SH-SY5Y (cell line): Measurements from ENCODE around the gene INHBE.

Source experiments
- GATA2 ChIP-seq: IDR thresholded peaks from 2 replicates; pipeline ENCODE4 v1.6.1; 2011; ENCODE audit warnings: mild to moderate bottlenecking, low read depth, low read length
- GATA3 ChIP-seq: IDR thresholded peaks from 2 replicates; pipeline ENCODE4 v1.6.1; 2011; ENCODE audit warnings: low read depth, mild to moderate bottlenecking, low read length, moderate library complexity

- no peak for TF ChIP-seq GATA3
- TF ChIP-seq GATA2: no peak
Measured at GRCh38 chr12:57475271-57476161, 20.4 kb downstream of the INHBE start.
